GM21717 (cell line): ENCODE data around the gene DNASE1L2.

Source experiments
- ATAC-seq: cut with Tn5 transposase; IDR thresholded peaks from one replicate; pipeline ENCODE4 v1.9.1; 2021; ENCODE audit warnings: mild to moderate bottlenecking, moderate library complexity; ENCODE audit not compliant: unreplicated experiment

The DNASE1L2 gene

GRCh38 chr16:2284001-2284770 is 47.9 kb downstream of the DNASE1L2 start:
- no peak for ATAC-seq

- no peak for ATAC-seq
These were observed 48.7 kb downstream of the DNASE1L2 start for GRCh38 chr16:2284797-2285576.

GRCh38 chr16:2285731-2286191 is 49.5 kb downstream of the DNASE1L2 start:
- no peak for ATAC-seq

- no peak for ATAC-seq
These were observed 50.3 kb downstream of the DNASE1L2 start for GRCh38 chr16:2286550-2286949.

GRCh38 chr16:2287916-2288547 is 51.8 kb downstream of the DNASE1L2 start:
- ATAC-seq: no peak
